Measurements from ENCODE around the gene KRIT1.
"Not testable (repeated sequence)": the region's sequence is repeated elsewhere in the genome, so short reads cannot be mapped to it uniquely, and the experiment has no call there.

Gene KRIT1

DNA sequence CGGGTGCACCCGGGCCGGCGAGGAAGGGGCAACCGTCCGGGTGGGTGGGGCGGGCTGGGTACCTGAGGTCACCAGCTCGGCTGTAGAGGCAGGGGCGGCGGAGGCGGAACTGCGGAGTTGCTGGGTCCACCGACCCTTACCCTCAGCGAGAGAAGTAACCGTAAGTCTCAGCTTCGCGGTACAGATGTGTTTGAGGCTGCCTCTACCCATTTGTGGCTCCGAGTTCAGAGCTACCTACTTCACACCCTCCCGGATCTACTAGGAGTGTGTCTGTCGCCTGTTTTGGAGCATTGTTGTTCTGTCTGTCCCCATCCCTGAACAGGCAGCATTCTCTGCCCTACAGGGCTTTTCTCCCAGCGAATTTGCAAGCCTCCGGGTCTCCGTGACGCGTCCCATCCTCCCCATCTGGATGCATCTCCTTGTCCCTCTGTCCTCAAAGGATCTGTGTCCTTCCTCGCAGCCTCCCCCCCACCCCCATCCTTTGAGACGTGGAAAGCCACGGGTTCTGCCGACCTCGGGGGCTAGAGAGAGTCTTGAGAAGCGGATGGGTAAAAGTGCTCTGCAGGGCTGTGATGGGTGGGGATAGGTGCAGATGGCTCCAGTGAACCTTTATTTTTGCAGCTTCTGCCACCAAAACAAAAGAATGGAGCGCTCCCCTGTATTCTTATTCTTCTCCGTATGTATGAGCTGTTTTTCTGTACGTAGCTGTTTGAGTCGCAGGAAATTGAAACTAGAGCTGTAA lies 817 bp upstream of the KRIT1 start:
- peak; percentile 17 for DNase-seq

DNA sequence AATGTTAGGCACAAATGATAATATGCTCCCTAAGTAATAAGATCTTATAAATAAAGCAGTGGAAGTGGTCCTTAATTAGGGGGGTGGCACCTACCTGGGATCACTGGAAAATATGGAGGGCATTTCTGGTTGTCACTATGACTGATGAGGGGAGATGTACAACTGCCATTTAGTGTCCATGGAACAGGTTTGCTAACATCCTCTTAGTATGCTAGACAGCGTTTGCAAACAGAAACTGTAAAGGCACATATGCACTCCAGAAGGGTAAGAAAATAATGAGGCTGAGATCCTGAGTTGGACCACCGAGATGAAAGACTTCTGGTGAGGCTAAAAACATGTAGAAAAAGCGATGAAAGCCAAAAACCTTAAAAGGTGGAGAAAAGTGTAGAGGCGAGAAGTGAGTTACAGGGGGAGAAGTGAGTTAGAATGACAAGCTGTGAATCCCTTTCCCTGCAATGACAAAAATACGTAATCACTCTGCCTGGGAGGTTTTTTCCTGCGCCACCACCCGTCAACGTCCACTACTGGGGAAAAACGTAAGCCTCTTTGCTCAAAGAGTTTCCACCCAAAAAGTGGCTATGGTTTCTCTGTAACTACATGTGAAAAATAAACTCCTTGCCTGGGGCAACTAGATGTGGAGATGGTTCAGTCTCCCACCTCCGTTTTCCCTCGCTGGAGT lies 767 bp downstream of the KRIT1 start:
- no peak for DNase-seq

DNA sequence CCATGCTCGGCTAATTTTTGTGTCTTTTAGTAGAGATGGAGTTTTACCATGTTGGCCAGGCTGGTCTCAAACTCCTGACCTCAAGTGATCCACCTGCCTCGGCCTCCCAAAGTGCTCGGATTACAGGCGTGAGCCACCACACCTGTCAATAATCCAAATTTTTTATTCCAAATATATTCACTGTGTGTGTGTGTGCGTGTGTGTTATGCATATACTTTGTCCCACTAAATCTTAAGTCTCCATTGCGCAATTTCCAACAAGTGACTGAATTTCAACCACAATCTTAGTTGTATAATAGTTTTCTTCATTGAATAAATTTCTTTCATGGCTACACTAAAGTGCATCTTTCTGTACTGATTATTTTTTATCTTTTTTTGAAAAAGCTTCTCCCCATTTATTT lies 2.7 kb downstream of the KRIT1 start:
- DNase-seq = no peak

DNA sequence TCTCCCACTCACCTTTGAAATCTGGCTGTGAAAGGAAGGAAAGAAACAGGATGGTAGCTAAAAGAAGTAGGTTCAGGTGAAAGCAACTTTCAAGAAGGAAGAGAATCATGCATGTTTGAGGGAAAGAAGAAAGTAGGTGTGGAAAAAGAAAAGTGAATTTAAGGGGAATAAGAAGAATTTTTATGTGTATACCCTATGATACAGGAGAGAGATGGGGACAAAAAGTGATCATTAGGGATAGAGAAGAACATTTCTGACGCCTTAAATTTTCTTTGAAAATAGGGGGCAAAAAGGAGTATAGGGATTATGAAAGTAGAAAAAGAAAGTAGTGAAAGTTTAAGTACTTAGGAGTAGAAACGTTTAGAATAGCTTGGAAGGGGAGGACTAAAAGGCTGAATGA lies 15.2 kb downstream of the KRIT1 start:
- no peak for DNase-seq

DNA sequence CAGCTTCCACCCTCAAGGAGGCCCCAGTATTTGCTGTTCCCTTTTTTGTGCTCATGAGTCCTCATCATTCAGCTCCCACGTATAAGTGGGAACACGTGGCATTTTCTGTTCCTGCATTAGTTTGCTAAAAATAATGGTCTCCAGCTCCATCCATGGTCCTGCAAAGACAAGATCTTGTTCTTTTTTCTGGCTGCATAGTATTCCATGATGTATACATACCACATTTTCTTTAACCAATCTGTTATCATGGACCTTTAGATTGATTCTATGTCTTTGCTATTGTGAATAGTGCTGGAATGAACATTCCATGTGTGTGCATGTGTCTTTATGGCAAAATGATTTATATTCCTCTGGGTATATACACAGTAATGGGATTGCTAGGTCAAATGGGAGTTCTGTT lies 17.0 kb downstream of the KRIT1 start:
- no peak for DNase-seq

DNA sequence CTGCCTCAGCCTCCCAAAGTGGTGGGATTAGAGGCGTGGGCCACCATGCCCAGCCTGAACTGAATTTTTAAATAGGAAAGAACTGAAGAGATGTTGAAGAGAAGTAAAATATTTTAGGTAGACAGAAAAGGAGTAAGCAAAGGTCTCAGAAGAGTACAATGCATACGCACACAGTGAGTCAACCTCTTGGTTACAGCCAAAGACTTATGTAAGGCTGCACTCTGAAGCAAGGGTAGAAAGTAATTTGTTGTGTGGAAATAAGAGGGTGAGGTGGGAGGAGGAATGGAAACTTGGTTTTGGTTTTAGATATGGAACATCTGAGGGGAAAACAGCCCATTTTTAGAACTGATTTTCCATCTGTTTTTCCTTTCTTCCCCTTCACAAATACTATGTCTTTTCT lies 17.6 kb downstream of the KRIT1 start:
- peak; percentile 10 for DNase-seq

DNA sequence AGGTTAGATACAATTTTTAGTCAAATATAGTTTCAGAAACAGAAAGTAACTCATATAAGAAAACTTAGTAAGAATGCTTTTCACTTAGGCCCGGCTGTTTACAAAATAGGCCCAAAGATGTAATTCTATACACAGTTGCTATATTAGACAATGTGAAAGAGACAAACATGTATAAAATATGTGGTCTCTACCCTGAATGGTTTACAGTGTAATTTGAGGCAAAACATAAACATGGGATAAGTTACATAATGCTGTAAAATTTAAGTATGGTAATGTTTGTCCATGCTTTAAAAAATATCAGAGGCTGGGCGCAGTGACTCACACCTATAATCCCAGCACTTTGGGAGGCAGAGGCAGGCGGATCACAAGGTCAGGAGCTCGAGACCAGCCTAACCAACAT lies 18.7 kb downstream of the KRIT1 start:
- DNase-seq = peak; percentile 42

DNA sequence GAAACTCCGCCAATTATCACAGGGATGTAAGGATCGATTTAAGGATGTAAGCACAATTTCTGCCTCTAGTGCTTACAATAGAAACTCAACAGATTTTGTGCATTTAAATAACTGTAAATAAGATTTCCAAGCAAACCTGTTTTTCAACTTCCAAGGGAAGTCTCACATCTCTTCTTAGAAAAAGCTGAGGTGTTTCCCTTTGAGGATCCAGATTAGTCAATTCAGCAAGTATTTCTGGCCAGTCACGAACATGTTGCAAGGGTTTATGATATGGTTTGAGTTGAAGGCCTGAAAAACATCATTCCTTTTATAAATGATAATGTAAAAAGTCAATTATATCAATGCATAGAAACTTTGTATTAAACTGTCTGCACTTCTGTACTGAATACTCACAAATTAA lies 23.9 kb downstream of the KRIT1 start:
- DNase-seq = no peak

DNA sequence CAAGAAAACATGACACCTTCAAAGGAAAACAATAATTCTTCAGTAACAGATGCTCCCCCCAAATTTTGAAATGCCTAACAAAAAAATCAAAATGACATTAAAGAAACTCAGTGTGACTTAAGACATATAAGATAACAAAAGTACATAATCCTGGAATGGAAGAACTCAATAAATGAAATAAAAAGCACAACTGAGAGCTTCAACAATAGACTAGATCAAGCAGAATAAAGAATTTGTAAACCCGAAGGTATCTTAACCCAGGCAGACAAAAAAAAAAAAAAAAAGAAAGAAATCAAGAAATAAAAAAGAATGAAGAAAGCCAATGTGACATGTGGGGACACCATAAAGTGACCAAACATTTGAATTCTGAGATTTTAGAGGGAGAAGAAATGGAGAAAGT lies 39.0 kb downstream of the KRIT1 start:
- no peak for DNase-seq

DNA sequence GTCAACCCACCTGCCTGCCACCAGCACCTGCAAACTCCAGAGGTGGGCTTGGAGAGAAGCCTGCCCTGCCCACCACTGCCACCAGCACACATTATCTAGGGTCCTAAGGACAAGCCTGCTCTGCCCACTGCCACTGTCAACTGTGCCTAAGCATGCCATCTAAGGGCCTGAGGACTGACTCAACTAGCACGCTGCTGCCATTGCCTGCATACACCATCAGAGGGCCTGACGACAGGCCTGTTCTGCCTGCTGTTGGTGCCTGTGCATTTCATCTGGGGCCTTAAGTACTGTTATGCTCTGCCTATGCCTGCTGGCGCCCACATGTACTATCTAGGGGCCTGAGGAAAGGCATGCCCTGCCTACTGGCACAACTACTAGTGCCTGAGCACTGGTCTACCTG lies 39.7 kb downstream of the KRIT1 start:
- DNase-seq = no peak

DNA sequence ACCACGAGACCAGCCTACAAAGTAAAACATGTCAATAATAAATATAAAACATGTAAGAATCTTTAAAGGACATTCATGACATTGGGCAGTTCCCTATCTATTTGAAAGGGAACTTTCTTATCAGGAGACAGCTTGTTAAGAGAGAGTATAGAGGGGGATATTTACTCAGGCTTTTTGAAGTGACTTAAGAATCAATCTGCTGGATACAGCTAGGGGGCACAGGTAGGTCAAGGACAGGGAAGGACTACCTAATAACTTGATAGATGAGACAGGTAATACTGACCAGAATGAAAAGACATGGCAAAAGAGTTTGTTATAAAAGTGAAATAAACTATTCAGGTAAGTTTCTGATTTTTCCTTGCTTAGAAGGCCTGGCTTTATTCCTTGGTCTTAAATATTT lies 44.9 kb downstream of the KRIT1 start:
- DNase-seq = no peak

DNA sequence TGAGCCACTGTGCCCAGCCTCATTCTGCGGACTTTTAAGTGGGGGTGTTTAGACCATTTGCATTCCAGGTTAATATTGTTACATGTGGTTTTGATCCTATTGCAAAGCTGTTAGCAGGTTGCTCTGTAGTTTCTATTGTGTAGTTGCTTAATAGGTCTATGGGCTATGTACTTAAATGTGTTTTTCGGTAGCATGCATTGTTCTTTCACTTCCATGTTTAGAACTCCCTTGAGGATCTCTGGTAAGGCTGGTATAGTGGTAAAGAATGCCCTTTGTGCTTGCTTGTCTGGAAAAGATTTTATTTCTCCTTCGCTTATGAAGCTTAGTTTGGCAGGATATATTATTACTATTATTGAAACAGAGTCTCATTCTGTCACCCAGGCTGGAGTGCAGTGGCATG lies 53.4 kb downstream of the KRIT1 start:
- DNase-seq = no peak

DNA sequence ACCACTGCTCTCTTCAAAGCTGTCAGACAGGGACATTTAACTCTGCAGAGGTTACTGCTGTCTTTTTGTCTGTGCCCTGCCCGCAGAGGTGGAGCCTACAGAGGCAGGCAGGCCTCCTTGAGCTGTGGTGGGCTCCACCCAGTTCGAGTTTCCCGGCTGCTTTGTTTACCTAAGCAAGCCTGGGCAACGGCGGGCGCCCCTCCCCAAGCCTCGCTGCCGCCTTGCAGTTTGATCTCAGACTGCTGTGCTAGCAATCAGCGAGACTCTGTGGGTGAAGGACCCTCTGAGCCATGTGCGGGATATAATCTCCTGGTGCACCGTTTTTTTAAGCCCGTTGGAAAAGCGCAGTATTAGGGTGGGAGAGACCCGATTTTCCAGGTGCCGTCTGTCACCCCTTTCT lies 56.5 kb downstream of the KRIT1 start:
- DNase-seq = not testable (repeated sequence)

DNA sequence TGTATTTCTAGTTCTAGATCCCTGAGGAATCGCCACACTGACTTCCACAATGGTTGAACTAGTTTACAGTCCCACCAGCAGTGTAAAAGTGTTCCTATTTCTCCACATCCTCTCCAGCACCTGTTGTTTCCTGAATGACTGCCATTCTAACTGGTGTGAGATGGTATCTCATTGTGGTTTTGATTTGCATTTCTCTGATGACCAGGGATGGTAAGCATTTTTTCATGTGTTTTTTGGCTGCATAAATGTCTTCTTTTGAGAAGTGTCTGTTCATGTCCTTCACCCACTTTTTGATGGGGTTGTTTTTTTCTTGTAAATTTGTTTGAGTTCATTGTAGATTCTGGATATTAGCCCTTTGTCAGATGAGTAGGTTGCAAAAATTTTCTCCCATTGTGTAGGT lies 61.4 kb downstream of the KRIT1 start:
- DNase-seq = not testable (repeated sequence)

DNA sequence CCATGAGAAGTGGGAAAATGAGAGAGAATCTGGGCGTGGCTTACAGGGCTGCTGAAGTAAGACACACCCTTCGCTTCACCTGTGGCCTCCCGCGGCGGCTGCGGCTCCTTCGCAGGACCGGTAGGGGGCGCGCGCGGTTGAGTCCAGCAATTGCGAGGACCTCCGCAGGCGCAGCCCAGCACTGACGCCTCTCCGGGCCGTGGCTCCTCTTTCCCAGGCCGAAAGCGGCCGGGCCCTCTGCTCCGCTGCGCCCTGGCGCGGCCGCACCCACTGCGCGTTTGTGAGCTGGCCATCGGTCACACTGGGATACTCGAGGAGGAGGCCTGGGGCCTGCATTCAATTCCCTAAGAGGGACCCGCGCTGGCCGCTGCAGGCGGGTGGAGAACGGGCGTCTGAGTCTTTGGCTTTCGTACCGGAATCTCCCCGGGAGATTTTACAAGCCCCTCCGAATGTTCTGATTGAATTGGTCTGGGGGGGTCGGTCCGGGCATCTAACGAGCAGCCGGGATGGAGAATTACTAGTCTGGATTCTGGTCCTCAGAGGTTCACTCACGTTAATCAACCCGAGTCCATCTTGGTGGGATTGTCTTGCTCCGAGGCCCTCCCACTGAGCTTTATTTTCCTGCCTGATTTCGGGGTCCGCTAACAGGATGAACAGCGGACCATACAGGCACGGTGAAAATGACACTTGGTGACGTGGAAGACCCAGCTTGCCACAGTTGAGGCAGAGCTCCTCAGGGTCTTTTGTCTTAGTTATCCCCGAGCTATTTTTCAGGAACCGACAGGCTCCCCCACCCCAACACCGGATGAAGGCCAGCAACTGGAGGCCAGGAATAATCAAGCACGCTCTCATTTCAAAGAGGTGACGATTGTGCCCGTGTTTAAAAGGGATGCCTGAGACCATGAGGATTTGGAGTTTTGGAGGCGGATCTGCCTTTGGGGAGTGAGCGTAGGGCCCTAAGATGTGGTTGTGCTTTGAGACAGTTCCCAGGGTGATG lies 66.5 kb downstream of the KRIT1 start, which contains the start of gene LRRD1:
TSS of gene LRRD1 (minus strand) at position 215 of the 997 bp plus-strand sequence. CDS start 13,940 bp downstream, outside the sequence.
- DNase-seq = peak; percentile 84

DNA sequence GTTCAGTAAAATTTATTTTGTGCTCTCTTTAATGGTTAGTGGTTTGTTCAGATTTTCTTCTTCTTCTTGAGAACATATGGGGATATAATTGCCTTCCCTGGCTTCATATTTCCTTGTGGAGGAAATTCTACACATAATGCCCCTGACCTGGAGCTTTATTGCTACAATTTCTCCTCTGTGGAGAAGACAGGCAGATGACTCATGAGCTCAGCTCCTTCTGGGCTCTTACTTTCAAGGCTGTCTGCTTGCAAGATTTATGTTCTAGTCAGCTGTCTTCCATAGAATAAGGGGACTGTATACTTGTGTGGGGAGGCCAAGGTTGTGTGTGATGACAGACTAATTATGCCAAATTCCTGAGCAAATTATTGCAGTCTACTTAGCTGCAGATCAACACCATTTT lies 68.4 kb downstream of the KRIT1 start:
- peak; percentile 51 for DNase-seq

DNA sequence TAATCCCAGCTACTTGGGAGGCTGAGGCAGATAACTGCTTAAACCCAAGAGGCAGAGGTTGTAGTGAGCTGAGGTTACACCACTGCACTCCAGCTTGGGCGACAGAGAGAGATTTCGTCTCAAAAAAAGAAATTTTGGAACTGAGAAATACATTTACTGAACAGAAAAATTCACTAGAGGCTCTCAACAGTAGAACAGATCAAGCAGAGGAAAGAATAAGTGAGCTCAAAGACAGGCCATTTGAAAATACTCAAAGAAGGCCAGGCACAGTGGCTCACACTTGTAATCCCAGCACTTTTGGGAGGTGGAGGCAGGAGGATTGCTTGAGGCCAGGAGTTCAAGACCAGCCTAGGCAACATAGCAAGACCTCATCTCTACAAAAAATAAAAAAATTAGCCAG lies 76.2 kb downstream of the KRIT1 start:
- DNase-seq = not testable (repeated sequence)

DNA sequence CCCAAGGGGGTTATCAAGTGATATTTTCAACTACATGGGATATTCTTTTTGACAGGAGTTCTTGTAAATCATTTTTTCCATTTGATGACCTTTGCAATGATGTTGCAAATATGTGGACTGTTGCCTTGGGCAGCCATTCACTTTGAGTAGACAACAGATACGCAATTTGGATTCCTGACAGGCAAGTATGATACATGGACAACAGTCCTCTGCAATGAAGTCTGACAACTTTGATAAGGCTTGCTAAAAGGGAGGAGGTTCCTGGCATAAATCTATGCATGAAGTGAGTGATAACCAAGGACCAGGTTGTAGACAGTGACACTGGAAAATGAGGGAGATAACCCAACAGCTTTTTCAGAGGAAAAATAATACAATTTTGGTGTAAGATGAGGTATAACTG lies 84.4 kb downstream of the KRIT1 start:
- no peak for DNase-seq

DNA sequence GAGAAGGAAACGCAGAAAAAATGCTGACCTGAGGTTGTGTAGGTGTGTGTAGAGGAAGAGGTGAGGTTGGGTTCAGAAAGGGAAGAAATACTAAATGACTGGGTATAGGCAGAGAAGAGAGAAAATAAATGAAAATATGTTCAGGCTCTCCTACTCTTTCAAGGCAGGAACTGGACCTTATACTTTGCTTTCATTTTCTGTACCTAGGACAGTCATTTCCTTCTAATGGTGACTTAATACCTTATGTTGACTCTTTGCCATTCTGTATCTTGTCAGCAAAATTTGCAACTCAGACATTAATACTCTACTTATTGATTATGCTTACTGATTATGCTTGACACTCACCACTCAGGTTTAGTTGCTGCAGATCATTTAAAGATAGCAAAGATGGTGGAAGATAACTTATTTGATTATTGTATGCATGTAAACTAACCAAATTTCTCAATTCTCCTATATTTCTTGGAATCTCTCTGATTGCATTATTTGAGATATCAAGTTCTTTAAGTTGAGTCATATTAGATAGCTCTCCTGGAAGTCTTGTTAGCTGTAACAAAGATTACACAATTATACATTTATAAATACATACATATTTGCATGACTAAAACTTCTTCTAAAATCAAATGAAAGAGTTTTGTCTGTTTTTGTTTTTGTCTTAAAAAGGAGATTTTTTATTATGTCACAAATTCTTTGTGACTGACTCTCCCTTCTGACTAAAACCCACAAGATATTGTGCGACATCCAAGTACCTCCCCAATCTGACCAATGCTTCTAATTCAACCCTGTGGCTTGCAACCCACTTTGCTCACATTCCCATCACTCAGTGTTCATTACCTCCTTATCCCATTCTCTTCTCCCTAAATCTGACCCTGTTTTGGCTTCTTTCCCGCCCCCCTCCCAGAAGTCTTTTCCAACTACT lies 86.8 kb downstream of the KRIT1 start:
- peak; percentile 97 for DNase-seq

DNA sequence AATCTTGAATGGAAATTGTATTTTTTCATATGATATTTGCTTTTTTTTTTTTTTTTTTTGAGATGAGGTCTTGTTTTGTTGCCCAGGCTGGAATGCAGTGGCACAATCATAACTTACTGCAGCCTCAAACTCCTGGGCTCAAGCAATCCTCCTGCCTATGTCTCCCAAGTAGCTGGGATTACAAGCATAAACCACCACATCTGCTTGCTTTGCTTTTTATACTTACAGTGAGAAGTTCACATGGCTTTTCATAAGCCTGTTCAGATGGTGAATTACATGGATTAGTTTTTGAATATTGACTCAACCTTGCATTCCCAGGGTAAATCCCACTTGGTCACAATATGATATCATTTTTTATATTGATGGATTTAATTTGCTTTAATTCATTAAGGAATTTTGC lies 88.7 kb downstream of the KRIT1 start:
- no peak for DNase-seq

DNA sequence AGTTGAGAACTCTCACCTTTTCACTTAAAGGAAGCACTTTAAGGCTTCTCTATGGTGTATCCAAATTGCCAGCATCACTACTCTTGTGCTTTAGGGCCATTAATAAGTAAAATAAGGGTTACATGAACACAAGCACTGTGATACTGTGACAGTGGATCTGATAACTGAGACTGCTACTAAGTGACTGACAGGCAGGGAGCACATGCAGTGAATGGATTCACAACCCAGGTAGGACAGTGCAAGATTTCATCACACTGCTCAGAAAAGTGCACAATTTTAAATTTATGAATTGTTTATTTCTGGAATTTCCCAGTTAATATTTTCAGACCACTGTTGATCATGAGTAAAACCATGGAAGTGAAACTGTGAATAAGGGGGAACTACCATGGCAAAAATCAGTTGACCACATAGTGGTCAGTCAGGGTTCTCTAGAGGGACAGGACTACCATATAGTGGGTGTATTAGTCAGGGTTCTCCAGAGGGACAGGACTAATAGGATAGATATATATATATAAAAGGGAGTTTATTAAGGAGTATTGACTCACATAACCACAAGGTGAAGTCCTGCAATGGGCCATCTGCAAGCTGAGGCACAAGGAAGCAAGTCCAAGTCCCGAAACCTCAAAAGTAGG lies 90.5 kb downstream of the KRIT1 start:
- no peak for DNase-seq
